HG02938 (cell line): ENCODE data around the gene HS3ST3A1.

Experiments
- ATAC-seq: cut with Tn5 transposase; IDR thresholded peaks from one replicate; pipeline ENCODE4 v1.9.1; 2021; ENCODE audit warnings: mild to moderate bottlenecking, moderate library complexity; ENCODE audit not compliant: unreplicated experiment

Gene HS3ST3A1

DNA sequence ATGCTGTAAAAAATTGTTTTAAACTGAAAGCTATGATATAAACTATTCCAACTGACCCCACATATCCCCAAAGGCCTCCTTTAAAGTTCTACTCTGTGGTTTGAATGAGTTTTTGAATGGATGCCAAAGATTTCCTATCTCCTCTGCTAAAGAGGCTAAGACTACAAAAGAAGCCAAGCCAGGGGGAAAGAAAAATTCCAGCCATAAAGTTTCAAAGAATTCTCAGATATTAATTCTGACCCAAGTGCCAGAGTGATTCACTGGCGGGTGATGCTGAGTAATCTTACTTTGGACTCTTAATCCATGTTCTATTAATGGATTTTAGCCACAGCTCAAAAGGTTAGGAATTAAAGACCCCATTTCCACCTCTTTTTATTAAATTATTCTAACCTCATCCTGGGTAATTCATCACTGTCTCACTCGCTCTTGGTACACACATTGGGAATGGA is 60.7 kb downstream of the HS3ST3A1 start:
- no peak for ATAC-seq

DNA sequence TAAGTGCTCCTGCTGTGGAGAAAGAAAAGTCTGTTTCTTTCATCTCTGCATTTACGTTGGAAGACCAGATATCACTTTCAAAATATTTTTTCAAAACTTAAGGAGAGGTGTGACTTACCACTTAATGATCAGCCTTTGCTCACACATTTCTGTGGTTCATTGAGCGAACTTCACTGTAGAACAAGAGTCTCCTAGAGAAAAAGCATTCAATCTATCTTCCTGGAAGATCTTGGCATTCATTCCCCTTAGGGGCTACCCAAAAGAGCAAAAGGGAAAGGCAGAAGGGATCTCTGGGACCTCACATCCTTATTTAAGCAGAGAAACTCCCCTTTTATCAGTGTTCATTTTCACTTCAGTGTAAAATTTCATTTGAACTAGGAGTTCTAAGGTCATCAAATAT is 61.2 kb downstream of the HS3ST3A1 start:
- ATAC-seq, result no peak

- no peak for ATAC-seq
Observed at GRCh38 chr17:13539421-13539820, 62.3 kb downstream of the HS3ST3A1 start.

- no peak for ATAC-seq
Observed at GRCh38 chr17:13538841-13539411, 62.8 kb downstream of the HS3ST3A1 start.

GRCh38 chr17:13537871-13538643 is 63.7 kb downstream of the HS3ST3A1 start:
- no peak for ATAC-seq

DNA sequence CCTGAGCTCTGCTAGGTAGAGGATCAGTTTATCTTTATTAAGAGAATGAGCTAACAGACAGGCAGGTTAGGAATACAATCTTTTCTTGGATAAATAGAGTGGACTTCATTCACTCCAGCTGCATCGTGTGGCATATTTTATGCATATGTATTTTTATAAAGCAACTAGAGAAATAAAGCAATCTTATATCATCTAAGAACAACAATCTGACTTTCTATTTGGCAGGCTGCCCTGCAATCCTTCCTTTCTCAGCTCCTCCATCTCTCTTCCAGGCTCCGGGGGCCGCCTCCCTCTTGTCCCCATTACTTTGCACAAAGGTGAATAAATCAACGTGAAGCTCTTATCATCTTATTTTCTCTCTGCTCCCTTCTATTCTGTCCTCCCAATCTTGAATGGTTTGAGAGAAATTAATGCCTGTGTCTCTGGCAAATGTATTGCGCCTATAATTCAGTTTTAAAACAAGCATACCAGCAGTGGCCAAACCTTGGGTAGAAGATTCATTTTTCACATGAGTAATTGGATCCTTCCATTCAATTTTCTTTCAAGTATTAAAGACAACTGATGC is 64.5 kb downstream of the HS3ST3A1 start:
- ATAC-seq, result no peak

- no peak for ATAC-seq
Observed at GRCh38 chr17:13534946-13535345, 66.8 kb downstream of the HS3ST3A1 start.

DNA sequence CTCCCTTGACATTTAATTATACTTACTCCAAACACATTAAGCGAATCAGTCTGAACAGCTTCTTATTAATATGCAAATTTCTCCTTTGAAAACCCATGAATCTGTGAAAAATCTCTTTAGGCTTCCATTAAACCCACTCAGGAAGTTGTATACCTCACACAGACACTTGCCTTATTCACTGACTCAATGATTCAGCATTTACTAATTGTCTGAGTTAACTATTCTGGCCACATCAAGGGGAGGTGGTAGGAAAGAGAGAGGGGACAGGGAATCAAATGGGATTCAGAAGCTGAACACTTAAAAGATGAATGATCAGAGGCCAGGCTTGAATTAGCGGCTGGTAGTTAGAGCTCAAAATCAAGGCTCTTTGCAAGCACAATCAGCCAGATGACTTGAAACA is 70.0 kb downstream of the HS3ST3A1 start:
- no peak for ATAC-seq

DNA sequence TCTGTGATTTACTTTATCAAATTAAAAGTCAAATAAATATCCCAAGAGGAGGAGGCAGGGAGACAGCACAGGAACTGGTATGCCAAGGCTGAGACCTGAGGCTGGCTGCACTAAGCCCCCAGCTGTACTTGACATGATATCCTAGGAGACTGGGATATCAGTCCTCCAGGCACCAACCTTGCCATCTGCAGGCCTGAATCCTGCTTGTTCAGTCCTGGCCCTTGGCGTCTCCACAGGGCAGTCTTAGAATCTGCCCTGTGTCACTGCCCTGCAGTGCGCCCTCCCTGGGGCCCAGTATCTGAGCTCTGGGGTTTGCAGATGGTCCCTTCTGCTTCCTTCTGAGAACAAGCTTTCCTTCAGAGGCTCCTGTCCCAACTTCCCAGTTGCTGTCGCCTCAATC is 75.9 kb downstream of the HS3ST3A1 start:
- ATAC-seq, result no peak

DNA sequence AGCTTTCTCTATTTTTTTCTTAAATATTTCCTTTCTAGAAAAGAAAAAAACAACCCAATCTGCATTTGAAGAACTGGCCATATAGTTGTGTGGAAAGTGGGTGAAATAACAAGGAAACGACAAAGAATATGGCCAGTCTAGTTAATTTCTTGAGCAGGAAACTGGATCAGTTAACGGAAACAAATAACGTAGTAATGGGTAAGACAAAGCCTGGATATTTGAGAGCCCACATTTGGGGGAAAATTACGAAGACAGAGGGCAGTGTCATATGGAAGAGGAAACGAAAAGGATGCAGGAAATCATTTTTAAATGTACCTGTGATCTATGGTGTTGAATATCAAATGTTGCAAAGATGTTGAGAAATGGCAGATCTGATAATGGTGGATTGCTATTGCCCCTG is 78.6 kb downstream of the HS3ST3A1 start:
- ATAC-seq, result no peak

DNA sequence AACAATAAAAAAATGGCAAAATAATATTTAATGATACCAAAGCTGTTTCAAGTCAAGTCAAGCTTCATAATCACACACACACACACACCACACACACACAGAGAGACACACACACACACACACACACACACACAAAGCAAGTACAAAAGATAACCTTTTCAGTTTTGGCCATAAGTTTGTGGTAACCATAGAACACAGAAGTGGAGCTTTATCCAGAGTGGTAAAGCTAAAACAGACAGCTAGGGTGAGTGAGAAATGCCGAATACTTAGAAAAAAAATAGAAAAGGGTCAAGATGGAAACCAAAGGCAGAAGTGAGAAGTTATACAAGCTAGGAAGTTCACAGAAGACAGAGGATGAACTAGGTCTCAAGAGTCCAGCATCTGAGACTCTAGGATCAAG is 79.0 kb downstream of the HS3ST3A1 start:
- no peak for ATAC-seq

DNA sequence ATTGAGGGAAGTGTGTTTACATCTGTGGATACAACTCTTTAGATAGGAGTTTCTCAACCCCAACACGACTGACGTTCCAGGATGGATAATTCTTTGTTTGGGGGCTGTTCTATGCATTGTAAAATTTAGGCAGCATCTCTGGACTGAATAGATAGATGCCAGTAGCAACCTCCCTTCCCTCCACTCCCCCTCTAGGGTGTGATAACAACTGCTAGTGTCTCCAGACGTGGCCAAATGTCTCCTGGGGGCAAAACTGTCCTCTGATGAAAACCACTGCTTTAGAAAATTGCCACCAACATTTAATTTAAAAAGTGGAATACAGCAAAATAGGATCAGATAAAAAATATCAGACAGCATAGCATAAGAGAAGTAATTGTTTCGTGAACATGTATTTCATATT is 79.9 kb downstream of the HS3ST3A1 start:
- no peak for ATAC-seq

DNA sequence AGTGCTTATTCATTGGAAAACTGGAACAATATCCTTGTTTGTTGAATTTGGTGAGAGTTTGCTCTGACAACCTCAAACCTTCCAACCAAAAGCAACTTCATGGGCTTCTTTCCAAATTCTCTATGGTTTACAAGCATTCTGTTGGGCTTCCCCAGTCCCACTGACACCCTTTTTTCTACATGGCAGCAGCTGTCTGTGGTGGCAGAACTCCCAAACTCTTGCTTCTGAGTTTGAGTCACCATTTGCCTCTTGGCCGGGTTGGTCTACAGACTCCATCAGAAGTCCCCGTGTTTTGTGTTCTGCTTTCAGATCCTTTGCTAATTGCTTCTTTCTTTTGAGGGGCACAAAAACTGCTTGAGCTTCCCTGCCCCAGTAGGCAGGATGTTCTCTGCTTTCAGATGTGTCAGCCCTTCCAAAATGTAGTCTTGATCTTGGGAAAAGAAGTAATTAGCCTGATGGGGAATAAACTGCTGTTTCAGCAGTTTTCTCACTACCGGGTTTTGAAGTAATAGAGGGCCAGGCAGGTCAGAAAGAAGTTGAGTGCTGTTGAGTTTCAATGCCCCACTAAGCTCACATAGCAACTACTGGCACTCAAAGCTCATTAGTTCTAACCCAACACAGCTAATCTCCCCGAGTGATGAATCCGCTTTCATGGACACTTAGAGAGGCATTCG is 80.7 kb downstream of the HS3ST3A1 start:
- no peak for ATAC-seq

DNA sequence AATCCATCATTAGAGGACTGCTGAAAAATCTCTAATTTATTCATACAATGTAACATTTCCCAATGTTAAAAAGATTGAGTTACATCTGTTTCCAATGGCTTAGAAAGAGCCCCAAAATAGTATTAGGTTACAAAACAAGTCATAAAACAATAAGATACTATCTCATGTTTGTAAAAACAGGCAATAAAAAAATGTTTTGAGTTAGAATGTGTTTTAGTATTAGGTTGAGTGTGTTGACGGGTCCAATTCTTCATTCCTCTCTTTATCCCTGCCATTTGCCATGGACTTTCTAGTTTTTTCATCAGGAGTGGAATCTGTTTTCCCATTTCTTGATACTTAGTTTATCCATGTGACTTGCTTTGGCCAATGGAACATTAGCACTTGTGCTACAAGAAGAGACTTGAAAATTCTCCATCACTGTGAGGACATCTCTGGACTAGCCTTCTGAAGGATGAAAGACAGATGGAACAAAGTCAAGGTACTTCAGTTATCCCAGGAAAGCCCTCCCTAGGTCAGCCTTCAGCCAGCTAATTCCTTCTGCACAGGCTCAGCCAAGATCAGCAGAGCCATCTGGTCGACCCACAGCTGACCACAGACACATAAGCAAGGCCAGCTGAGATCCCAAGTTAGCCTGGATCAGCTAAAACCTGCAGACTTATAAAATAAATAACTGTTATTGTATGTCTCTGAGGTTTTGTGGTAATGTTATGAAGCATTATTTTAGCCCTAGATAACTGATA is 83.3 kb downstream of the HS3ST3A1 start:
- ATAC-seq, result no peak

DNA sequence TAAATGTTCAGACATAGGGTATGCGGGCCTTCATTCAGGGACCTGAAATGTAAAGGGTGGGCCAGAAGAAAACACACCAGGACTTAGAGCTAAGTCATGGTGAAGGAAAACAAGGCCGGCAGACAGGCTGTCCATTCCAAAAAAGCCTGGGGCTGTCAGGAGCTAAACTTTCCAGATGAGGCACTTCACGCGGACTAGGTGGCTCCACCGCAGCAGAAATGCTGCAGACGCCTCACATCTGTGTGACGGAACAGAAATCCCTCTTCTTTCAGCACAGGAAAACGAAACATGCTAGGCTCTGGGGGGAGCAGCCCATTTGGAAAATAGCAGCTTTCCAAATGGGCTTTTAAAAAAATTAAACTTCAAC is 88.7 kb downstream of the HS3ST3A1 start:
- no peak for ATAC-seq

GRCh38 chr17:13510062-13510461 is 91.7 kb downstream of the HS3ST3A1 start:
- no peak for ATAC-seq

DNA sequence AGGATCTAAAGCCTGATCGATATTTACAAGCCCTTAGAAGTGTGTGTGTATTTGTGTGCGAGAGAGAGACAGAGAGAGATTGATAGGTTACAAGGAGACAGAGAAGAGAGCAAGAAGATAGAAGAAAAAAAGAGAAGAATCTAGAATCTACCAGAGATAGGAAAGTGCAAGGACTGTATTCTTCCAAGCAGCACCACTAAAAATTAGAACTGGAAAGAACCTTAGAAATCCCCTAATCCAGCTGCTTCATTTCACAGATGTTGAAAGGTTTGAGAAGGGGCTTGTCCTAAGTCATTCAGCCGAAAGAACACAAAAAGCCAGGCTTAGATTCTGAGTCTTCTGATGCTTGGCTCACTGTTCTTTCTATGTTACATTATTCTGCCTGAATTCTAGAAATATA is 92.2 kb downstream of the HS3ST3A1 start:
- ATAC-seq, result no peak

DNA sequence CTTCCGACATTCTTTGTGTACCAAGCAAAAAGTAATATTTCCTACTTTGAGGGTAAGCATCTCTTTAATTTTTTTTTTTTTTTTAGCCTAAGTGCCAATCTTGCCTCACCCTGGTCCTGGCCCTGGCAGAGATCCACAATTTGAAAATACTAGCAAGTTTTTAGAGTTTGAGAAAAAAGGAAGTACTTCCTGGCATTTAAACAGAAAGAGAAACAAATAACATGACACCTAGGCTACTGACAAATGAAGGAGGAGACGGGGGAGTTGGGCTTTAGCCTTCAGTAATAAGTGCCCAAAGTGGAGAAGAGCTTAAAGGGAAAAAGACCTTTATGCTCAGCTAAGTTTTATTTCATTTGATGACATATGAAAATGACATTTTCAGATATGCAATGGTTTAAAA is 92.8 kb downstream of the HS3ST3A1 start:
- ATAC-seq, result no peak

DNA sequence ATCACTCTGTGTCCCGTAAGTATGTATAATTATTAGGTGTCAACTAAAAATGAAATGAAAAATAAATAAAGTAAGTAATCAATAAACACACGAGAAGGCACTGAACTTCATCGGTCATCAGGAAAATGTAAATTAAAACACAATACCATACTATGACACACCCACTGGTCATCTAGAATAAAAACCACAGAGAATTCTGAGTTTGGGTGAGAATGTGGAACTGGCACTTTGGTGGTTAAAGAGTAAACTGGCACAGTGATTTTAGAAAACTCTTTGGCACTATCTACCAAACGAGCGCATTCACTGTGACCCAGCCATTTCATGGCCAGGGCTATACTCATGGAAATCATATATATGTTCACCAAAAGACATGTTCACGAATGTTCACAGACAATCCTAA is 98.2 kb downstream of the HS3ST3A1 start:
- ATAC-seq, result no peak

DNA sequence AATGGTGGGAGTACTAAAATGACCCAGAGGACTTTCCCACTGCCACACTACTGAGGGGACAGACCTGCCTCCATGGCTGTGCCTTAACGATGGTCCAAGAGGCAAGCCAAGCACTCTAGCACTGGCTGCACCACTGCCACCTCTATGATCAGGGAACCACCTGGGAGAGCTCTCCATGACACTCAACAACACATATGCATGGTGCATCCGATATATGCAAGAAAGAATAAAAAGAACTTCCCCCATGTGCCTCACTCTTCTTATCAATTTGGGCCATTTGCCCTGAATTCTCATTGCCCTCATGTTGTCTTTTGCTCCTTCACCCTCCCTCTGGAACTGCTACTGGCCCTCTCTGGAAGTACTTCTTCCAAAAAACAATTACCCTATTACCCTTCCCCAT is 99.5 kb downstream of the HS3ST3A1 start:
- ATAC-seq, result no peak

- ATAC-seq, result no peak
Observed at GRCh38 chr17:13500947-13501346, 100.8 kb downstream of the HS3ST3A1 start.
